Fibroblast of pulmonary artery (primary cell): ENCODE results near the gene PSORS1C2.
A peak's percentile ranks its signal among the peaks of the same experiment; 100 is the strongest.

Experiments
- DNase-seq: peaks from one replicate; pipeline ENCODE4 v3.0.0-alpha.2; 2010; ENCODE audit warnings: low read depth
- H3K4me3 ChIP-seq: replicated peaks from 2 replicates; pipeline ENCODE4 v1.5.1; 2011; ENCODE audit warnings: low read depth, mild to moderate bottlenecking, control low read depth, low read length, moderate library complexity
- TF ChIP-seq, protein P1 (sequence below): IDR thresholded peaks from 2 replicates; pipeline ENCODE4 v1.5.1; 2011; ENCODE audit warnings: mild to moderate bottlenecking, control low read depth, low read length, inconsistent platforms; ENCODE audit errors: missing control alignments

The PSORS1C2 gene

DNA sequence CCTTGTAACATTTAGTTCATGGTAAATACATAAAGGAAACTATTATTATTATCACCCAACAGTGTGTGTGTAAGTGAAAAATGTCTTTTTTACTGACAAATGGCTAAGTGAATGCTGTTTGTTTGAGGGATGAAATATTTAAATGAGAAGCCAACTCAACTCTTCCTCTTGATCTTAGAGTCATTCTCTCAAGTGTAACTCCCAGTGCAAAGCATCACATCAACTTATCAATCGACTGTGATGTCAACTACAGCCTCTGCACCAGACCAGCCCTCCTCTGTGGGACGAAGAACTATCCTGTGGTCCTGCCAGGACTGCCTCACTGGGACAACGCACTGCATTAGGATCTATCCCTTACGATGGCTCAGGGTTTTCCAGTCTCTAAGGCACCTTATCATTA, 31.8 kb downstream of the PSORS1C2 start:
- DNase-seq = no peak
- TF ChIP-seq, protein P1, sequence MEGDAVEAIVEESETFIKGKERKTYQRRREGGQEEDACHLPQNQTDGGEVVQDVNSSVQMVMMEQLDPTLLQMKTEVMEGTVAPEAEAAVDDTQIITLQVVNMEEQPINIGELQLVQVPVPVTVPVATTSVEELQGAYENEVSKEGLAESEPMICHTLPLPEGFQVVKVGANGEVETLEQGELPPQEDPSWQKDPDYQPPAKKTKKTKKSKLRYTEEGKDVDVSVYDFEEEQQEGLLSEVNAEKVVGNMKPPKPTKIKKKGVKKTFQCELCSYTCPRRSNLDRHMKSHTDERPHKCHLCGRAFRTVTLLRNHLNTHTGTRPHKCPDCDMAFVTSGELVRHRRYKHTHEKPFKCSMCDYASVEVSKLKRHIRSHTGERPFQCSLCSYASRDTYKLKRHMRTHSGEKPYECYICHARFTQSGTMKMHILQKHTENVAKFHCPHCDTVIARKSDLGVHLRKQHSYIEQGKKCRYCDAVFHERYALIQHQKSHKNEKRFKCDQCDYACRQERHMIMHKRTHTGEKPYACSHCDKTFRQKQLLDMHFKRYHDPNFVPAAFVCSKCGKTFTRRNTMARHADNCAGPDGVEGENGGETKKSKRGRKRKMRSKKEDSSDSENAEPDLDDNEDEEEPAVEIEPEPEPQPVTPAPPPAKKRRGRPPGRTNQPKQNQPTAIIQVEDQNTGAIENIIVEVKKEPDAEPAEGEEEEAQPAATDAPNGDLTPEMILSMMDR = no peak
- H3K4me3 ChIP-seq = no peak overlapping the region

DNA sequence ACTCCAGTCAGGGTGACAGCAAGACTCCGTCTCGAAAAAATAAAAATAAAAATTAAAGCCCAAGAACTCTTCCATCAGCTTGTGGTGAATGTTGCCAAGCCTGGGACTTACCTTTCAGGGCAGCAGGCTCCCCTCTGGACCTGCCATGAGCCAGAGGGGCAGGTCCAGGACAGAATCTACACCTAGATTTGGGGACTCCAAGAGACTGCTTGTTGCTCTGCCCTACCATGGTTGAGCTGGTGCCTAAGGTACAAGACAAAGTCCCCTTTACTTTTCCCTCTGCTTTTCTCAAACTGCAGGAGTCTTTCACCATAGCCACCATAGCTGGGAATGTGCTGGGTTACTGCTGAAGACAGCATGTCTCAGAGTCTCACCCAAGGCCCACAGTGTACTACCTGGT, 35.7 kb downstream of the PSORS1C2 start:
- TF ChIP-seq, protein P1 = no peak
- H3K4me3 ChIP-seq = no peak overlapping the region
- DNase-seq = no peak

DNA sequence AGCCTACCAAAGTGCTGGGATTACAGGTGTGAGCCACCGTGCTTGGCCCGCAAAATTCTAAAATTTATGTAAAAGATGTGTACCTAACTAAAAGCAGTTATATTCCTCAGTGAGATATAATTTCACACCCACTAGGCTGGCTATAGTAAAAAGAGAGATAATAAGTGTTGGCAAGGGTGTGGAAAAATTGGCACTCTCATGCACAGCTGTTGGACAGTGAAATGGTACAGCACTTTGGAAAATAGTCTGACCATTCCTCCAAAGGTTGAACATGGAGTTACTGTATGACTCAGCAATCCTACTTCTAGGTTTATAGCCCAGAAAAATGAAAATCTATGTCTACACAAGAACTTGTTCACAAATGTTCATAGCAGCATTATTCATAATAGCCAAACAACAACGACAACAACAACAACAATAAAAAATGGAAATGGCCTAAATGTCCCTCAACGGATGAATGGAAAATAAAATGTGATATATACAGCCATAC, 40.4 kb downstream of the PSORS1C2 start:
- DNase-seq = no peak
- H3K4me3 ChIP-seq = no peak overlapping the region
- TF ChIP-seq, protein P1 = no peak

DNA sequence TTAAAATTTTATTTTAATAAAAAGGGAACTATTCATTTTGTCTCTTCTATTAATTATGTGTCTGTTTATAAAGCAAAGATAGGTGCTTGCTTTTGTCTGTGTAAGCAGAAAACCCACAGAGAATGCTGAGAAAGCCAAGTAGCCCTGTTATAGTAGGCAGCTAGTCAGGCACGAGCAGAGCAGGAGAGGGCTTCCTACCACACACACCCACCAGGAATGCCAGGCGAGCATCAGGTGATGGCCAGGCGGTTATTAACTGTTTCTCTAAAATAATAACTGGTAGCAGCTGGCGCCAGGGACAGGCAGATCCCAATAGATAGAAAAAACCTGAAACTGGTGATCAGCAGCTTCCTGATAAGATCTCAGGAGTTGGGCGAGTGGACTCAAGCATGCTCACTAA, 42.2 kb downstream of the PSORS1C2 start:
- DNase-seq = no peak
- H3K4me3 ChIP-seq = no peak overlapping the region
- TF ChIP-seq, protein P1 = no peak

DNA sequence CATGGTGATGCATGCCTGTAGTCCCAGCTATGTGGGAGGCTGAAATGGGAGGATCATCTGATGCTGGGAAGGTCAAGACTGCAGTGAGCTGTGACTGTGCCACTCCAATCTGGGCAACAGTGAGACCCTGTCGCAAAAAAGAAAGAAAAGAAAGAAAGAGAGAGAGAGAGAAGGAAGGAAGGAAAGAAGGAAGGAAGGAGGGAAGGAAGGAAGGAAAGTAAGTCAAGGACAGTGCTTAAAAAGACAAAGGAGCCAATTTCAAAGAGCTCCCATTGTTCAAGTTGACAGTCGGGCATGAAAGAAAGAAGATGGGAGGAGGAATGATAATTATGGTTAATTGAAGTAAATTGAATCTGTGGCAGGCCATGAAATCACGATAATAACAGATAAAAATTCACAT, 42.7 kb downstream of the PSORS1C2 start:
- no peak overlapping the region for H3K4me3 ChIP-seq
- TF ChIP-seq, protein P1 = no peak

DNA sequence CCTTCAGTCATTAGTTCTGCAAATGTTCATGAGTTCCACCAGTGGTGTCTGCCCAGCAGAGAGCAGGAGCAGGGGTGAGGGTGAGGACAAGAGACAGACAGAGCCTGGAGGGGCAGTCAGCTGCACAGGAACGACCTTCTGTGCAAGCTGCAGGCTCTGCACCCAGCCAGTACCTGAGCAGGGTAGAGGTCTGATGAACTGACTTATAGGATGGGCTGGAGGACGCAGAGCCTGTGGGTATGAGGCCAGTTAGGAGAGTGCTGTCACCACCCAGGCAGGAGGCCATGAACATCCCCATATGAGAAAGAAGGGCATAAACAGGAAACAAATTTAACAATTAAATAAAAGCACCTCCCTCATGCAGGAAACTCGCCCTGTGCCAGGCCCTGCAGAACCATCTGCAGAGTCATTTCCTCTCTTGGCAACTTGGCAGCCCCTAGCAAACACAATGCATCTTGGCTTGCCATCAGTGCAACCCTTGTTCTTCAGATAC, 44.4 kb downstream of the PSORS1C2 start:
- peak; percentile 48 for DNase-seq
- no peak overlapping the region for H3K4me3 ChIP-seq
- TF ChIP-seq, protein P1 = no peak

More for the DNA sequence above, 42.7 kb downstream of the PSORS1C2 start:
- DNase-seq = no peak
